GM12875 (cell line): ENCODE data around the gene AKNA.
A peak's percentile ranks its signal among the peaks of the same experiment; 100 is the strongest.

Experiments used
- H3K4me3 ChIP-seq: one replicate; pipeline ENCODE4 v1.5.1; 2011; ENCODE audit warnings: low read depth, low read length, control low read depth
- CTCF ChIP-seq: IDR thresholded peaks from 2 replicates; pipeline ENCODE4 v1.5.1; 2011; ENCODE audit warnings: low read depth, mild to moderate bottlenecking, control low read depth, inconsistent platforms, low read length, moderate library complexity, borderline replicate concordance; ENCODE audit not compliant: insufficient read depth

AKNA gene

GRCh38 chr9:114291886-114292590 lies 95.7 kb downstream of the AKNA start:
- H3K4me3 ChIP-seq, result no peak overlapping the region
- no peak for TF ChIP-seq CTCF

- no peak overlapping the region for H3K4me3 ChIP-seq
- TF ChIP-seq CTCF, result peak; percentile 83
Measured at GRCh38 chr9:114291064-114291474, 96.7 kb downstream of the AKNA start.

- no peak for TF ChIP-seq CTCF
- H3K4me3 ChIP-seq, result no peak overlapping the region
Measured at GRCh38 chr9:114290561-114290986, 97.2 kb downstream of the AKNA start.

- TF ChIP-seq CTCF, result no peak
Measured at GRCh38 chr9:114289571-114290481, 98.0 kb downstream of the AKNA start.

GRCh38 chr9:114289106-114289505 lies 98.7 kb downstream of the AKNA start:
- H3K4me3 ChIP-seq, result no peak overlapping the region
- TF ChIP-seq CTCF, result no peak

More at GRCh38 chr9:114289571-114290481, 98.0 kb downstream of the AKNA start:
- no peak overlapping the region for H3K4me3 ChIP-seq

- no peak overlapping the region for H3K4me3 ChIP-seq
- TF ChIP-seq CTCF, result no peak
Measured at GRCh38 chr9:114288193-114289091, 99.3 kb downstream of the AKNA start.
